Nucleus accumbens (tissue), 56 donors: ENCODE results near the gene ASB5.
"Not testable (repeated sequence)": the region's sequence is repeated elsewhere in the genome, so short reads cannot be mapped to it uniquely, and the experiment has no call there.

Experiments
- DNase-seq, 56 donors: peaks; one replicate each; lab custom pipeline; 2025; lab: John Stamatoyannopoulos, UW

Gene ASB5

GRCh38 chr4:176268963-176269362 lies at the start of gene ASB5:
Gene ASB5, minus strand, starts transcription at chr4:176269222. Its CDS starts 114 bp downstream, at chr4:176269108.
- DNase-seq = no peak

- DNase-seq = no peak
Measured at GRCh38 chr4:176313596-176314336, 44.7 kb upstream of the ASB5 start.

GRCh38 chr4:176309772-176310171 lies 40.8 kb upstream of the ASB5 start:
- no peak for DNase-seq

- DNase-seq = no peak
Measured at GRCh38 chr4:176309046-176309445, 40.0 kb upstream of the ASB5 start.

GRCh38 chr4:176308441-176308840 lies 39.4 kb upstream of the ASB5 start:
- DNase-seq = no peak

- no peak for DNase-seq
Measured at GRCh38 chr4:176307666-176307930, 38.6 kb upstream of the ASB5 start.

- DNase-seq = no peak
Measured at GRCh38 chr4:176306837-176307665, 38.0 kb upstream of the ASB5 start.

- DNase-seq = no peak
Measured at GRCh38 chr4:176303938-176304337, 34.9 kb upstream of the ASB5 start.

- no peak for DNase-seq
Measured at GRCh38 chr4:176302283-176303275, 33.6 kb upstream of the ASB5 start.

GRCh38 chr4:176300565-176300964 lies 31.5 kb upstream of the ASB5 start:
- DNase-seq = no peak

- DNase-seq = no peak
Measured at GRCh38 chr4:176300036-176300435, 31.0 kb upstream of the ASB5 start.

- DNase-seq = no peak
Measured at GRCh38 chr4:176298664-176299063, 29.6 kb upstream of the ASB5 start.

- not testable (repeated sequence) for DNase-seq
Measured at GRCh38 chr4:176295907-176296306, 26.9 kb upstream of the ASB5 start.

GRCh38 chr4:176293660-176294059 lies 24.6 kb upstream of the ASB5 start:
- no peak for DNase-seq

GRCh38 chr4:176292920-176293319 lies 23.9 kb upstream of the ASB5 start:
- no peak for DNase-seq

- no peak for DNase-seq
Measured at GRCh38 chr4:176291748-176292147, 22.7 kb upstream of the ASB5 start.

- no peak for DNase-seq
Measured at GRCh38 chr4:176290520-176290919, 21.5 kb upstream of the ASB5 start.

- no peak for DNase-seq
Measured at GRCh38 chr4:176289561-176289960, 20.5 kb upstream of the ASB5 start.

- DNase-seq = no peak
Measured at GRCh38 chr4:176288020-176288419, 19.0 kb upstream of the ASB5 start.

GRCh38 chr4:176287546-176287945 lies 18.5 kb upstream of the ASB5 start:
- DNase-seq = no peak

GRCh38 chr4:176286728-176287127 lies 17.7 kb upstream of the ASB5 start:
- no peak for DNase-seq
